Fibroblast of the aortic adventitia (primary cell): ENCODE results near the gene ACAA1. TPM values are rescaled to one million over a fixed set of nuclear protein-coding genes. Genes with fewer than 3 reads are reported as not detected.
"Not testable (repeated sequence)": the region's sequence is repeated elsewhere in the genome, so short reads cannot be mapped to it uniquely, and the experiment has no call there.

Source experiments
- DNase-seq: peaks from one replicate; pipeline ENCODE4 v3.0.0-alpha.2; 2010; ENCODE audit warnings: low read depth
- H3K4me3 ChIP-seq: 2 replicates; pipeline ENCODE4 v1.5.1; 2011; ENCODE audit warnings: low read depth, mild to moderate bottlenecking, control low read depth, low read length, moderate library complexity
- CTCF ChIP-seq: IDR thresholded peaks from 2 replicates; pipeline ENCODE4 v1.5.1; 2011; ENCODE audit warnings: mild to moderate bottlenecking, low read length, control low read depth, inconsistent platforms; ENCODE audit not compliant: insufficient read depth
- total RNA-seq: library from RNA; depleted of rRNA; stranded (reverse); fragments of >200 nt; gene quantifications from 2 replicates; pipeline ENCODE4 v1.2.3, GENCODE V29; 2012; ENCODE audit warnings: low replicate concordance

ACAA1 gene
- total RNA-seq, 1 donor, result 20.6 TPM

DNA sequence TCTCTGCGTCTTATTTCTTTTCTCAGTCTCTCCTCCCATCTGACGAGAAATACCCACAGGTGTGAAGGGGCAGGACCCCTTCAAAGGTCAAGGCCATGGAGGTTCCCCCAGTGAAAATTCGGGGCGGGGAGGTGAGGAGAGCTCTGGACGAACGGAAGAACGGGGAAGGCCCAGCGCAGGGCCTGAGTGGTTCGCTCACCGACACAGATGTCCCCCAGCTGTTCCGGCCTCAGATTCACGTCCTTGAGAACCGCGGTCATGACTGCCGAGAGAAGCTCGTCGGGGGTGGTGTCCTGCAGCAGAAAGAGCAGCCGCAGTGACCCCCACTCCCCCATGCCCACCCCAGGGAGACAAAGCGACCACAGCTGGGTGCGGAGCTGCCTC, 542 bp downstream of the ACAA1 start:
- TF ChIP-seq CTCF, result no peak
- peak; percentile 14 for DNase-seq
- H3K4me3 ChIP-seq, result peak overlapping the region; percentile 89

GRCh38 chr3:38135621-38136277, 1.2 kb downstream of the ACAA1 start:
- not testable (repeated sequence) for DNase-seq
- peak overlapping the region; percentile 89 for H3K4me3 ChIP-seq

DNA sequence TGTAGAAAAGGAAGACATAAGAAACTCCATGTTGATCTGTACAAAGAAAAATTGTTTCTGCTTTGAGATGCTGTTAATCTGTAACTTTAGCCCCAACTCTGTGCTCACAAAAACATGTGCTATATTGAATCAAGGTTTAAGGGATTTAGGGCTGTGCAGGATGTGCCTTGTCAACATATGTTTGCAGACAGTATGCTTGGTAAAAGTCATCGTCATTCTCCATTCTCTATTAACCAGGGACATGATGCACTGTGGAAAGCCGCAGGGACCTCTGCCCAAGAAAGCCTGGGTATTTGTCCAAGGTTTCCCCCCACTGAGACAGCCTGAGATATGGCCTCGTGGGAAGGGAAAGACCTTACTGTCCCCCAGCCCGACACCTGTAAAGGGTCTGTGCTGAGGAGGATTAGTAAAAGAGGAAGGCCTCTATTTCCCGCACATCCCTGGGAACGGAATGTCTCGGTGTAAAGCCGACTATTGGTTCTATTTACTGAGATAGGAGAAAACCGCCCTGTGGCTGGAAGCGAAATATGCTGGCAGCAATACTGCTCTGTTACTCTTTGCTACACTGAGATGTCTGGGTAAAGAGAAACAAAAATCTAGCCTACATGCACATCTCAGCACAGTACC, 2.3 kb downstream of the ACAA1 start:
- H3K4me3 ChIP-seq, DNase-seq: not testable (repeated sequence)

- TF ChIP-seq CTCF, result no peak
- no peak for DNase-seq
- no peak overlapping the region for H3K4me3 ChIP-seq
Observed at GRCh38 chr3:38133557-38134405, 3.1 kb downstream of the ACAA1 start.

DNA sequence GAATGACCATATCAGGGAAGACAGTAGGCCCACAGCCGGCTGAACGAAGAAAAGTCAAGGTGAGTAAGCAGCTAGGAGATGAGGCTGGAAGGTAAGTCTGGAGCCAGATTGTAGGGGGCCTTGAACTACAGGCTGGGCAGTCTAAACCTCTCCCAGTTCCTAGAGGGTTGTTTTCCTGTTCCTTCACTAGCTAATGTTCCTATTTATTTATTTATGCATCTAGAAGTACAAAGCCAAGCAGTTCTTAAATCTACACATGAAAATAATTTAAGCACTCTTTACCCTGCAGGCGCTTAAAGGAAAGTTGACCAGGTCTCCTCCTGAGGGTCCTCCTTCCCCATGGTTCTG, 3.7 kb downstream of the ACAA1 start:
- no peak overlapping the region for H3K4me3 ChIP-seq
- no peak for DNase-seq
- TF ChIP-seq CTCF, result no peak

DNA sequence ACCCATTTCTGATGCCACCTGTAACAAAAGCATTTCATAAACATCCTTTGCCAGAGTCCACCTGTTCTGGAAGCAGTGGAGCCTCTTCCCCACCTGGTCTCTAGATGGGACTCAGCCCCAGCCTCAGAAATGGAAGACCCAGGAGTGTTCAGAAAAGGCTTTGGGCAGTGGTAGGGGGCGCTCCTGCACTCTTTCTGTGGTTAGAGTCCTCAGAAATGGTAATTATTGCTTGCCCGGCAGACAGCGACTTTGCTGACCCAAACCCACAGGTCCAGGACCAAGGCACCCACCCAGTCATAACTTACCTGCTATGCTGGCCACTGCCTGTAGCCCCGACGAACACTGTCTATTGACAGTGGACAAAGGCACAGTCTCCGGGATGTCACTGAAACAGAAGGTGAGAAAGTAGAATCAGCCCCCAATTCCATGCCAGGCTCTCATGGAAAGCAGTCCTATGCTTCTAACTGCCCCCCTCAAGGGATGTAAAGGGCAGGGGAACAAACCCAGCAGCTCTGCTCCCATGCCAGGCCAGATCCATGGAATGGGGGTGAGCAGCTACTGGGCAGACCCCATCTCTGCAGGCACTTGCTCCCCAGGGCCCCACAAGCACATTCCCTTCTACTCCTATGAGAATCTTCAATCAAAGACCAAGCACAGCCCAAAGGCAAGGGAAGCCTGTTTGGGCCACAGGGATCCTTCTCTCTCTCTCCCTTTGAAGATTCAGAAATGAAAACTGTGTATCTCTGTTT, 5.1 kb downstream of the ACAA1 start:
- DNase-seq, result peak; percentile 42
- peak; percentile 65 for TF ChIP-seq CTCF
- H3K4me3 ChIP-seq, result no peak overlapping the region

- TF ChIP-seq CTCF, result no peak
- DNase-seq, result no peak
- no peak overlapping the region for H3K4me3 ChIP-seq
Observed at GRCh38 chr3:38130631-38131065, 6.3 kb downstream of the ACAA1 start.
